ENCODE measurements around the gene TCF7L2.

DNA sequence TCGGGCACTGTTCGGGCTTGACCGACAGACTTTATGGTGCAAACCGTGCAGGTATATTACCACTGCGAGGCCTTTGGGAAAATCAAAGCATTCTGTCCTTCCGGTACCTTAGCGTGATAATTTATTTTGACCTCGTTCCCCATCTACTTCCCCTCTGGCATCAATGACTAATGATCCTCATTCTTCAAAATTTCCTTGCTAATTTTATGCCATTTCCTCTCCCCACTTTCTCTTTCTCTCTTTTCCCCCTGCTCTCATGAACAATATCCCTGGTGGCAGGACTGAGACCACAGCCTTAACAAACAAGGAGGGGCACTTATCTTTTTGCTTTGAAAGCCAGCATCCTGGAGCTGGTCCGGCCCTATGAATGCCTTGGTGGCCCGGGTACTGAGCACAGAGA is 210.6 kb downstream of the TCF7L2 start:
- TF ChIP-seq, protein P1, sequence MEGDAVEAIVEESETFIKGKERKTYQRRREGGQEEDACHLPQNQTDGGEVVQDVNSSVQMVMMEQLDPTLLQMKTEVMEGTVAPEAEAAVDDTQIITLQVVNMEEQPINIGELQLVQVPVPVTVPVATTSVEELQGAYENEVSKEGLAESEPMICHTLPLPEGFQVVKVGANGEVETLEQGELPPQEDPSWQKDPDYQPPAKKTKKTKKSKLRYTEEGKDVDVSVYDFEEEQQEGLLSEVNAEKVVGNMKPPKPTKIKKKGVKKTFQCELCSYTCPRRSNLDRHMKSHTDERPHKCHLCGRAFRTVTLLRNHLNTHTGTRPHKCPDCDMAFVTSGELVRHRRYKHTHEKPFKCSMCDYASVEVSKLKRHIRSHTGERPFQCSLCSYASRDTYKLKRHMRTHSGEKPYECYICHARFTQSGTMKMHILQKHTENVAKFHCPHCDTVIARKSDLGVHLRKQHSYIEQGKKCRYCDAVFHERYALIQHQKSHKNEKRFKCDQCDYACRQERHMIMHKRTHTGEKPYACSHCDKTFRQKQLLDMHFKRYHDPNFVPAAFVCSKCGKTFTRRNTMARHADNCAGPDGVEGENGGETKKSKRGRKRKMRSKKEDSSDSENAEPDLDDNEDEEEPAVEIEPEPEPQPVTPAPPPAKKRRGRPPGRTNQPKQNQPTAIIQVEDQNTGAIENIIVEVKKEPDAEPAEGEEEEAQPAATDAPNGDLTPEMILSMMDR (conservative IDR thresholded peaks at IDR 0.05 in 1 of 2, IDR thresholded peaks at IDR 0.05 in 1 of 2; ENCODE audit: extremely low read depth in 1 of 2, insufficient read depth in 1 of 2, low read depth in 1 of 2, low read length in 2 of 2), result no peak
- TF ChIP-seq EZH2 (IDR thresholded peaks at IDR 0.05; ENCODE audit: borderline replicate concordance, low read length), result no peak

Measured in mammary epithelial cell (primary cell).